HG02870 (cell line): ENCODE measurements around the gene RPUSD2.
A peak's percentile ranks its signal among the peaks of the same experiment; 100 is the strongest.
"Not testable (repeated sequence)": the region's sequence is repeated elsewhere in the genome, so short reads cannot be mapped to it uniquely, and the experiment has no call there.

Source experiments
- ATAC-seq: cut with Tn5 transposase; IDR thresholded peaks from one replicate; pipeline ENCODE4 v1.9.1; 2021; ENCODE audit warnings: mild to moderate bottlenecking, moderate library complexity; ENCODE audit not compliant: unreplicated experiment

RPUSD2 gene

DNA sequence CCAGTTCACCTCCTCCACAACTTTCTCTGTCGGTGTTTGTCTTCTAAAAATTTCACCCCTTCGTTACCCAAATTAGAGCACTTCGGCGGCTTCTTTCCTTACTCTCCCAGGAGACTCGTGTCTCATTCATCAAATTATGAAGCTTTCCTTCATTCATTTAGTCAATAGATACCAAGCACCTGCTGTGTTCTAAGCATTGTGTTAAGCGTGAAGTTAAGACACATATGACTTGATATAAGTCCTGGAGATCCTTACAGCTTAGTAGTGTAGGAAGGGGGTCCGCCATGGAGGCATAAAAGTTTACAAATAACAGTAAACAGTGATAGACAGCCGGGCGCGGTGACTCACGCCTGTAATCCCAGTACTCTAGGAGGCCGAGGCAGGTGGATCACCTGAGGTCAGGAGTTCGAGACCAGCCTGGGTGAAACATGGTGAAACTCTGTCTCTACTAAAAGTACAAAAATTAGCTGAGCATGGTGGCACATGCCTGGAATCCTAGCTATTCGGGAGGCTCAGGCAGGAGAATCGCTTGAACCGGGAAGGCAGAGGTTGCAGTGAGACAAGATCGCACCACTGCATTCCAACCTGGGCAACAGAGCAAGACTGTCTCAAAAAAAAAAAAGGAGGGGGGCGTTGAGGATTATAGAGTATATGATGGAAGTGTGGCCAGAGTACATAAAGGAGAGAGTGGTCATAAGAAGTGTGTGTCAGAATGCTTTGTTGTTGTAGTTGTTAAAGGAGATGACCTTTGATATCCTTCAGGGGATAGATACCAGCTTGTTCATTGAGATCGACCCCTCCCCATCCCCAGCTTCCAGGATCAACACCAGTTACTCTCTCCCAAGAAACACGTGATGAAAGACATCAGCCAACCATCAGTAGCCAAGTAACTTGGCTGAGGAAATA lies 3.5 kb upstream of the RPUSD2 start:
- no peak for ATAC-seq

DNA sequence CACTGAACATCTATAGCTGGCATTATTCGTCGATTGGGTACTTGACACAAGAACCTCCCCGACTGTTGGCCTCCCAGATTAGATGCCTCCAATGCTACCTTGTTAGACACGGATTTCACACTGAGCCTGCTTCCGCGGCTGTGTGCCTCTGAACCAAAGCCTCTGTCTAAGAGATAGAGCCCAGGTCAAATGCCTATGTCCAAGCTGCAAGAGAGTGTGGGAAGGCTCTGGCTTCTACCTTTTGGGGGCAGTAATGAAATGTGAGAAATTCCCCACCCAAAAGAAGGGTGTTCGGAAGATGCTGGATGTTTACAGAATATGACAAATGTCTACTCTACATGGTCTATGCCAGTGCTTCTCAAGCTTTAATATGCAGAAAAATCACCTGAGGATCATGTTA lies 2.0 kb upstream of the RPUSD2 start:
- no peak for ATAC-seq

DNA sequence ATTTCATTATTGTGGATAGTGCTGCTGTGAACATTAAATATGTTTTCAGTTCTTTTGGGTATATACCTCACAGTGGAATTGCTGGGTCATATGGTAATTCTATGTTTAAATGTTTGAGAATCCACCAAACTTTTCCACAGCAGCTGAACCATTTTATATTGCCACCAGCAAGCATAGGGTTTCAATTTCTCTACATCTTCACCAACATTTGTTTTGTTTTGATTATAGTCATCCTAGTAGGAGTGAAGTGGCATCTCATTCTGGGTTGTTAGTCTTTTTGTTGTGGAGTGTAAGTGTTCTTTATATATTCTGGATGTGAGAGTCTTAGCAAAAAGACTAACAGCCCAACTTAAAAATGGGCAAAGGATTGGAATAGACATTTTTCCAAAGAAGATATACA lies 6.0 kb downstream of the RPUSD2 start:
- ATAC-seq = no peak

DNA sequence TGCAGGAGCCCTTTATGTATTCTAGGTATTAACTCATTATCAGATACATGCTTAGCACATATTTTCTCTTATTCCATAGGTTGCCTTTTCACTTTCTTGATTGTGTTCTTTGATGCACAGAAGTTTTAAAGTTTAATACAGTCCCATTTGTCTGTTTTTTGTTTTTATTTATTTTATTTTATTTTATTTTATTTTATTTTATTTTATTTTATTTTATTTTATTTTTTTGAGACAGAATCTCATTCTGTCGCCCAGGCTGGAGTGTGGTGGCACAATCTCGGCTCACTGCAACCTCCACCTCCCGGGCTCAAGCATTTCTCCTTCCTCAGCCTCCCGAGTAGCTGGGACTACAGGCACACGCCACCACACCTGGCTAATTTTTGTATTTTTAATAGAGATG lies 7.8 kb downstream of the RPUSD2 start:
- ATAC-seq = not testable (repeated sequence)

DNA sequence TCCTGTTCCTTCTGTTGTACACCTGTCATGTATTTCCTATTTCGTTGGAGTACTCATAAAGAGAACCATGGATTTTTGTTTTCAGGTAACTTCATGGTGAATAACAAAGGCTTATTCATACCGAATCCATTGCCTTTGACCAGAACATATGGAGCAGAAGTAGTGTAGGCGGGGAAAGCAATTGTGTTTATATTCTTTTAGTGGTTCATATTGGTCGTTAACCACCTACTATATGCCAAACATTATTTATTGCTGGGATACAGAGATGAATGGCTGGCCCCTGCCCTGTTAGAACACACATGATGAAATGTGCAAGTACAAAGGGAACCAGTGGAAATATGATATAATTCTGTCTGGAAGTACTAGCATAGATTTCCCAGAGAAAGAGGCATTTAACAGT lies 9.8 kb downstream of the RPUSD2 start:
- no peak for ATAC-seq

DNA sequence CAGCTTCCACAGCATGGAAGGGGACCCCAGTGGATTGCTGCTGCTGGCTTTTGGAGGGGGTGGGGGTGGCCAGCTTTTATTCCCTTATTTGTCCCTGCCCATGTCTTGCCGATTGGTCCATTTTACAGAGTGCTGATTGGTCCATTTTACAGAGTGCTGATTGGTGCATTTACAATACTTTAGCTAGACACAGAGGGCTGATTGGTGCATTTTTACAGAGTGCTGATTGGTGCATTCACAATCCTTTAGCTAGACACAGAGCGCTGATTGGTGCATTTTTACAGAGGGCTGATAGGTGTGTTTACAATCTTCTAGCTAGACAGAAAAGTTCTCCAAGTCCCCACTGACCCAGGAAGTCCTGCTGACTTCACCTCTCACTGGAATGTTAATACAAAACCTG lies 12.7 kb downstream of the RPUSD2 start:
- ATAC-seq = not testable (repeated sequence)

DNA sequence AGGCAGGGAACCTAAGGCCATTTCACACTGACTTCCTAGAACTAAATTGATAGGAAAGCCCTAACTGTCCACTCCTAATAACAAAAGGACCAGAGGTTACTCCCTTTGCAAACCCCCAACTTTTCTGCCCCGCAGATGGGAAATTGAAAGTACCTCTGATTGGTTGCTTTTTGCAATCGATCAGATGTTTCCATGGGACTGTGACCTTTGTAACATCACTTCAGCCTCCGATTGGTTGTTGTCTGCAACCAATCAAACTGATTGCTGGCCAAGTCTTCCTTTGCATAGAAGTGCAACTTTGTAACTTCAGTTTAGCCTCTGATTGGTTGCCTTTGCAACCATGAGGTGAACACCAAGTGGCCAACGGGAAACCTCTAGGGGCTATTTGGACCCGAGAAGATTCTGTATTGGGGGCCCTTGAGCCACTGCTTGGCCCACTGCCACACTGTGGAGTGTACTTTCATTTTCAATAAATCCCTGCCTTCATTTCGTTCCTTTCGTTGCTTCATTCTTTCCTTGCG lies 13.7 kb downstream of the RPUSD2 start:
- no peak for ATAC-seq

DNA sequence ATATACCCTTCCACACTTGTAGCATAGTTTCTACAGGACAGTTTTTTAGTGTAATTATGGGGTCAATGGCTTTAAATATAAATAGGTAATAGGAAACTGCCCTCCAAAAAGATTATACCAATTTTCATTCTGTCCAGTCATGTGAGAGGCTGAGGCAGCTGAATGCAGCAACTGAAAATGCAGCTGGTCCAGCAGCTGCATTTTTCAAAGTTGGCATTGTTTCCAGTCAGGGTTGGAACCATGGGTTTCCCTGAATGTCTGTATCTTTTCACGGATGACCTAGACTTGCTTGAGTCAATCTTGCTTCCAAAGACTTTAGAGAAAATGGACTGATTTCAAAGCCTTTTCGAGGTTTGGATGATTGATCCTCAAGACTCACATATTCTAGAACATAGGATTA lies 15.1 kb downstream of the RPUSD2 start:
- ATAC-seq = no peak

DNA sequence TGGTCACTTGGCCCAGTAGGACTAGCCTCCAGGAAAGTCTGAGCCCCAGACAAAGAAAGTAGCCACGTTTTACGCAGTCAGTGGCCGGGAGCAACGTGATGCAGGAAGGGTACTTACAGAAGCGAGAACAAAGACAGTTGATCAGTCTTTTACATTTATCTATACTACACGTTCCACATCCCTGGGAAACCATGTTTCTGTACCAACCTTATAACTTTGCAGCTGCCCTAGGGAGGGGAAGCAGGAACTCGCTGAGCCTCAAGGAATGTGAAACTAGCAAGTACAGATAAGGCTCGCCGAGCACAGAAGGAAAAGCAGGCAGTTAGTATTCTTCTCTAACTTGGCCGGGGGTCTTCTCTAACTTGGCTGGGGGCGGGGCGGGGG lies 21.6 kb downstream of the RPUSD2 start:
- no peak for ATAC-seq

DNA sequence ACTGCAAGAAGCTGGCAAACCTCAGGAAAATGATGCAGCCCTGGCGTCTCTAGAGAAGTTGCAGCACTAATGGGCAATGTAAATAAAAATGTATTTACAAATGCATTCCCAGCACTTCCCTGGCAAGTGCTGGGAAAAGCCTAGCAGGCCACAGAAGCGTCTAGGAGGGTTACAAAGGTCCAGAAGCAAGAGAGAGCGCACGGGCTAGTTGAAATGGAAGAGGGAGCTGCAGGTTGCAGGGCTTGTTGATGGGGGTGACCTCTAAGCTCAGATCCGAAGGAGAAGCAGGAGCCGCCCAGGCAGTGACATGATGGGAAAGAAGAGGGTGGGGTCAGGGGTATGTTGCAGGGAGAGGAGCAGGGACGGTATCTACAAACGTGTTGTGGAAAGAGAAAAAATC lies 22.3 kb downstream of the RPUSD2 start:
- no peak for ATAC-seq

DNA sequence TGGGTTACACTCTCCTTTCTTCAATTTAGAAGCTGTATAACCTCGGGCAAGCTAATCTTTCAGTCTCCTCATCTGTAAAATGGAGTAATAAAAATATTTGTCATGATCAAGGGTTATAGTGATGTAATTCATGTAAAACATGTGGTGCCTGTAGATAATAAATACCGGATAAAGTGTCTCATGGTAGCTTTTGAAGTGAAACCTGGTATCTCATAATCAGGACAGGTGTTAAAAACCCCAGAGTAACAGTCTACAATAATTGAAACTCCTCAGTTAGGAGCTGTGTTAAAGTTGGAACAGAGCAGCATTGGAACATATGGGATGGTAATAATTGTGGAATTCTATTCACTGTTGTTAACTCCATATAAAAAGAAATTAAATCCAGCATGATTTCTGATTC lies 24.1 kb downstream of the RPUSD2 start:
- ATAC-seq = no peak

DNA sequence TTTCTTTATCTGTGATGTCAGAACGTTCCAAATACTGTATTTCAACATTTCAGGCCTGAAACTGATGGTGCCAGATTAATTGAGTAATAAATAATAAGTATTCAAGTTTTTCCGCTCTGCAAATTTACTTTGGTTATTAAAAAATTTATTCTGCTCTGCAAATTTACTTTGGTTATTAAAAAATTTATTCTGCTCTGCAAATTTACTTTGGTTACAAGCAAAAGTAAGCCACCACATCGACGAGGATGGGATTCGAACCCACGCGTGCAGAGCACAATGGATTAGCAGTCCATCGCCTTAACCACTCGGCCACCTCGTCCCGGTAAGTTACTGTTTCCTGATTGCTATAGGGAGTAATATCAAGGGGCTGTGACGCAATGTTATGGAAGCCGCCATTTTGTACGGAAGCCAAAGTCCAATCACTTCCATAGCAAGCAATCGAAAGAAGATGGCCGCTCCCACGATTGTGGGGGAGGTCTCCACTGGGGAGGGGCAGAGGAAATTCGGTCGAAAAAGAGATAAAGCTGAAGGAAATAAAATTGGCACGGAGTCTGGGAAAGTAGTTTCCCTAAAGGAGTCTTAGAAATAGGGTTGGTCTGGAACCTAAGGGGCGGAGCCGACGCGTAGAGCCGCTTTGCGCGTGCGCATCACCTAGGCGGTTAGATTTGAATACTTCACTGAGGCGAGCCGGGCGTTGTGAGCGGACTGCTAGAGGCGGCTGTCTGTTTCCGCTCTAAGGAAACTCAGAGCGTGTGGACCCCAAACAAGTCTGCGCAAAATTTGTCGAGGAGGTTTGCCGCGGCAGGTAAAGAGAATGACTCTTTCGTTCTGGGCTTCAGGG lies 24.7 kb downstream of the RPUSD2 start, which contains the start of gene KNL1:
TSS of gene KNL1 (plus strand) at position 662 of the 841 bp plus-strand sequence. CDS start 8,683 bp downstream, outside the sequence.
- ATAC-seq = peak; percentile 68

DNA sequence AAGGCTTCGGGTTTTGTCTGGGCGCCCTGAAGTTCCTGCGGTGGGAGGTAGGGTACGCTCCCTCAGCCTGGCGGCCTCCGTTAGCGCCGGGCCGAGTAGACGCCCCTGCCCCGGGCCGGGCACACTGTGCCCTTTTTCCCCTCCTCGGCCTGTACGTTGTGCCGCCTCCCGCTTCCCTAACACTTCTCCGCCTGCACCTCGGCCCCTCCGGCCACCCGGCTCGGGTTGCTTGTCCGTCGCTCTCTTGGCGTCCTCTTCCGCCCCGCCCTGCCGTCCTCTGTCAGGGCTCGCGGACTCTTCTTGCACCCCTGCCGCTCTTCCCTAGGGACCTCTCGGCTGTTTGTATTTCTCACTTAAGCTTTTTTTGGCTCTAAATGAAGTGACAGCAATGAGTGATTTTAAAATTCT lies 25.3 kb downstream of the RPUSD2 start:
- ATAC-seq = peak; percentile 34

DNA sequence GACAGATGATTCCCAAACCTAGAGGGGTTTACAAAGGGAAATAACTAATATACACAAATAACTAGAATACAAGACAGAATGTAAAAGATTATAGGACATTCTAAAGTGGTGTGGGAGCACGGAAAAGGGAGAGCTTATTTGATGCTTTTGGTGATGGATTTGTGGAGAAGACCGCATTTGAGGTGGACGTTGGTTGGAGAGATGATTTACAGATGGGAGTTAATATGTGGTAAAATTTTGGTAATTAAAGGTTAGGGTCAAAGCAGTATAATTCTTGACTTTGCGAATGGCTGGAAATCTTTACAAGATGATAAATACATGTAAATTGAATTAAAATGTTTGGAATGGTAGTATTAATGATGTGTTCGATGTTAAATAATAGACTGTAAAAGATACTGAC lies 26.1 kb downstream of the RPUSD2 start:
- ATAC-seq = no peak

DNA sequence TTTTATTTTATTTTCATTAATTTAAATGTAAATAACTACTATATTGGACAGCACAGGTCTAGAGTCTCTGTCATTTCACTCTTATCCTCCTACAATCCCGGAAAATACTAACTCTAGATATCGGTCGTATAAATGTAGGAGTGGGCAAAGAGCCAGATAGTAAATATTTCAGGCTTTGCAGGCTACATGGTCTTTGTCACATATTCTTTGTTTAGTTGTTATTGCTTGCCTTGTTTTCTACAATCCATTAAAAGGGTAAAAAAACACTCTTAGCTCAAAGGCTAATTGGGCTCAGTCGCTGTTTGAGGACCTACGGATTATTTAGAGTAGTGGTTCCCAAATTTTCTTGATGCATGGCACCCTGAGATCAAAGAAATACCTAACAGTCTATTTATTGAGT lies 26.7 kb downstream of the RPUSD2 start:
- ATAC-seq = no peak

DNA sequence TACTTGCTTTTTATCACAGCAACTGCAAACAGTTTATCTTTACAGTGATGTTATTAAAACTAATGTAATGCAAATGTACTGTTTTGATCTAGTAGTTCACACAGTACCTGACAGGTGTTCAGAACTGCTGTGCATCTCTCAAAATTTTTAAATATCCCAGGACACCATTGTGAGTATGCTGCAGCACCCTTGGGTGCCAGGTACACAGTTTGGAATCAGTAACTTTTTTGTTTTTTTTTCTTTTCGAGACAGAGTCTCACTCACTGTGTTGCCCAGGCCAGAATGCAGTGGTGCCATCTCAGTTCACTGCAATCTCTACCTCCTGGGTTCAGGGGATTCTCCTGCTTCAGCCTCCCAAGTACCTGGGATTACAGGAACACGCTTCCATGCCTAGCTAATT lies 27.9 kb downstream of the RPUSD2 start:
- no peak for ATAC-seq

DNA sequence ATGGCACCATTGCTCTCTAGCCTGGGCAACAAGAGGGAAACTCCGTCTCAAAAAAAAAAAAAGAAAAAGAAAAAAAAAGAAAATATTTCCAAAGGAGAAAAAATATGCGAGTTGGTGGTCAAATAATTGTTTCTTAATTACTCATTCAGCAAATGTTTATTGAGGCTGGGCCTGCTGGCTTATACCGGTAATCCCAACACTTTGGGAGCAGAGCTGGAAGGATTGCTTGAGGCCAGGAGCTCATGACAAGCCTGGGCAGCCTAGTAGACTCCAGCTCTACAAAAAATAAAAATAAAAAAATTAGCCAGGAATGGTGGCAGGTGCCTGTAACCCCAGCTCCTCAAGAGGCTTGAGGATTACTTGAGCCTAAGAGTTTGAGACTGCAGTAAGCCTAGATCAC lies 29.0 kb downstream of the RPUSD2 start:
- no peak for ATAC-seq

DNA sequence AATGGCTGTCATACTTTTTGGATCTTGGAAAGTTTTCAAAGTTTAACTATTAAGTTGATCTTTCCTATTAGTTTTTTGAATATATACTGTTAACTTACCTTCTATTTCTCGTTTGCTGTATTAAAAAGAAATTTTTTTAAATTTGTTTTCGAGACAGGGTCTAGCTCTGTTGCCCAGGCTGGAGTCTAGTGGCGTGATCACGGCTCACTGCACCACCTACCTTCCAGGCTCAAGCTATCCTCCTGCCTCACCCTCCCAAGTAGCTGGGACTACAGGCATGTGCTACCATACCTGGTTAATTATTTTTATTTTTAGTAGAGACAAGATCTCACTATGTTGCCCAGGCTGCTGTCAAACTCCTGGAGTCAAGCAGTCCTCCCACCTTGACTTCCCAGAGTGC lies 29.6 kb downstream of the RPUSD2 start:
- no peak for ATAC-seq

DNA sequence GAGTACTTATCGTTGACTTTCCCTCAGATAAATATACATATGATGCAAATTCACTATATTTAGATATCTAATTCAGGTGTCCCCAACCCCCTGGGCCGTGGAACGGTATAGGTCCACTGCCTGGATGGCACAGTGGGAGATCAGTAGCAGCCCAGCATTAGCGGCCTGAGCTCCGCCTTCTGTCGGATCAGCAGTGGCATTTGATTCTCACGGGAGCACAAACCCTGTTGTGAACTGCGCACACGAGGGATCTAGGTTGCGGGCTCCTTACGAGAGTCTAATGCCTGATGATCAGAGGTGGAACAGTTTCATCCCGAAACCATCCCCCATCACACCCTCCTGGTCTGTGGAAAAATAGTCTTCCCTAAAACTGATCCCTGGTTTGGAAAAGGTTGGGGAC lies 31.9 kb downstream of the RPUSD2 start:
- no peak for ATAC-seq

DNA sequence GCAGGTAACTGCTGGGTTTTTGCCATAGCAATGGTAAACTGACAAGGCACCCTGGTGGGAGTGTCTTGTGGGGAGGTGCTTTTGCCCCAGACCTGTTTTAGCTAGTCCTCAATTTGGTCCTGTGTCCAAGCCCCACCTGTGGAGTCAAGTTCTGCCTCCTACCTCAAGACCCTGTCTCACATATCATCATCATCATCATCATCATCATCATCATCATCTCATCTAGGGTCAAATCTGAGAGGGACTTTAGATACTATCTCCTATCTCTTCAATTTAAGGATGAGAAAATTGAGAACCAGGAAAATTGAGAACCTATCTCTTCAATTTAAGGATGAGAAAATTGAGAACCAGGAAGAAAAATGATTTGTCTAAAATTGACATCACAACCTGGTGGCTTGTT lies 34.8 kb downstream of the RPUSD2 start:
- ATAC-seq = no peak

DNA sequence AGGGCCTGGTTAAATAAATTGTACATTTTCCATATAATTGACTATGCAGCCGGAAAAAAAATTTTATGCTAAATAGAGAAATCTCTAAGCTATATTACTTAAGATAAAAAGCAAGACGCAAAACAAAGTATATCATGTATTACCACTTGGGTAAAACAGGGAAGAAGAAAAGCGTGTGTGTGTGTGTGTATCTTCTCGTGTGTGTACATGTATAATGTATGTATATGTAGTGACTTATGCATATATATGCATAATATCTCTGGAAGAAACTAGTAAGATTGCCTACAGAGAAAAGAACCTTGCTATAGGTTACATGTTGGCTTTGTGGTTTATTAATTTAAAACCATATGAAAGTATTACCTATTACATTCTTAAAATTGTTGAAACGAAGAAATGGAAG lies 44.0 kb downstream of the RPUSD2 start:
- ATAC-seq = no peak

DNA sequence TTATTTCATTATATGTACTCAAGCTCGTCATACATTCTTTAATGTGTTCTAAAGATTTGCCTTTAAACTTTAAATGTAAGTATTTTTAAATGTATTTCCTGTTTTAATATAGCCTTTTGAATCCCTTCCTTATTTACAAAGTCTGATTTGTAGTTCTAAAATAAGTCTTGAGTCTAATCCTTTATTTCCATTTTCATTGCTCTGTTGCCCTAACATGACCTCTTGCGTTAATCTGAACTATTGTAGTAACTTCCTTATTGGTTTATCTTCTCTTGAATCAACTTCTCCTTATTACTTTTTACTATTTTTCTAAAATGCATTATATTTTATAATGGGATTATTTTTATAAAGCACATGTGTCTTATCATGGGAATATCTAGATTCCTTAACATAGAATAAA lies 48.9 kb downstream of the RPUSD2 start:
- no peak for ATAC-seq
